HG02884 (cell line): ENCODE measurements around the gene TNN.

ENCODE experiments used
- ATAC-seq: cut with Tn5 transposase; IDR thresholded peaks from one replicate; pipeline ENCODE4 v1.9.1; 2021; ENCODE audit warnings: mild to moderate bottlenecking, moderate library complexity; ENCODE audit not compliant: unreplicated experiment

TNN gene

GRCh38 chr1:175145899-175146528 lies 78.4 kb downstream of the TNN start:
- ATAC-seq: no peak

- peak; percentile 37 for ATAC-seq
Measured at GRCh38 chr1:175146529-175147213, 79.0 kb downstream of the TNN start.

DNA sequence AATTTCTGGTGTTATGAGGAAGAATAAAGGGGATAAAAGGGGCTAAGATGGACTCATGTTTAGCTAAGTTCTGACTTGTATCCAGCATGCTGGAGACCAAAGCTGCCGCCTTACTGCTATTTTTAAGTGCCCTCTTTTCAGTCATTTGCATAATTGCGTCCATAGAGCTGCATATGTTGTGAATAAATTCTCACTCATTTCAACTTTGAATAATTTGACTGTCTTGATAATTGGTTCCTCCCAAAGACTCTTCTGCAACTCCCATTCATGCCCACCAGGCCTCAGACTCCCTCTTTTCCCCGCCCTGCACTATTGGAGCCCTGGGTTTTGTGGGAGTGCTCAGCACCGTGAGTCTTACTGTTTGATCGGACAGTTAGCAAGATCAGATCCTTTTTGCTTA lies 79.9 kb downstream of the TNN start:
- ATAC-seq: no peak

DNA sequence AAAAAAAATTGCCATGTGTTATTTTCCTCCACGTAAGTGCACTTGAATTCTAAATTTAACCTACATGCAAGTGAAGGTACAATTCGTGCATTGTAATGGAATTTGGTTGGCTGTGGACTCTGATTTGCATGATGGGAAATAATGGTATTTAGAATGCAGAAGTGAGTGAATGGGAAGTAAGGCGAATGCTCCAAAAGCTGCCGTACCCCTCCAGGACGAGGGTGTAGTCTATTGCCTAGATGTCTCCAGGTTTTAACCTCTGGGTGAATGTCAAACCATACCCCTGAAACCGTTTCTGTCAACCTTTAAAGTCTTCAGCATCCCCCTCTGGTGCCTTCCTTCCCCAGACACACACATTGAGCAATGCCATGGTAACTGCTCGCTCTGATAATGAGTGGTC lies 80.4 kb downstream of the TNN start:
- no peak for ATAC-seq

DNA sequence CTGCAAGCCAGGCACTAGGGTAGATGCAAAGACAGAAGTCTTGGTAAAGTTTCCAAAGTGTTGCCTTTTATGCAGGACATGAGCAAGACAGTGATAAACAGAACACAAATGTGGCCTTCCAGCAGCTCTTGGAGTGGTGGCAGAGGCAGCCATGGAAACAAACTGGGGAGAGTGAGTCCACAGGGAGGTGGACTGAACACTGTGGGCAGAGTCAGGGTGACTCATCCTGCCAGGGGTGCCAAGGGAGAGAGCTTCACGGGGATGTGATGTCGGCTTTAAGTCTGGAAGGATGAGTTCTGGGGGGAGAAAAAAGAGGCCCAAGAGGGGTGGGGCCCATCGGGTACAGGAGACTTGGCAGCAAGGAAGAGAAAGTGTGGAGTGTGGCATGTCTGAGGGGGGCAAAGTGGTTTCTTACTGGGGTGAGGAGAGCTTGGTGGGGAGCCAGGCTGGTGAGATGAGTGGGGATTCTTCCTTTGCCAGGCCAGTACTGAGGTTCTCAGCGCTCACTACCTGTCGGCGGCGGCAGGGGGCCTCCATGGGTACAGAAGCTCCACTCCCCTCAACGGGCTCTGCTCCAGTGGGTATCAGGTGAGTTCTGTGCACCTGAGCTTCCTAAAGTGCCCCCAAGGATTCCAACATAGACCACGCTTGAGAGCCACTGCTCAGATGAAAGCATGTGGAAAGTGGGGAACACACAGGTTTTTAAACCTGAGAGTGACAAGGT lies 83.1 kb downstream of the TNN start:
- ATAC-seq: no peak

DNA sequence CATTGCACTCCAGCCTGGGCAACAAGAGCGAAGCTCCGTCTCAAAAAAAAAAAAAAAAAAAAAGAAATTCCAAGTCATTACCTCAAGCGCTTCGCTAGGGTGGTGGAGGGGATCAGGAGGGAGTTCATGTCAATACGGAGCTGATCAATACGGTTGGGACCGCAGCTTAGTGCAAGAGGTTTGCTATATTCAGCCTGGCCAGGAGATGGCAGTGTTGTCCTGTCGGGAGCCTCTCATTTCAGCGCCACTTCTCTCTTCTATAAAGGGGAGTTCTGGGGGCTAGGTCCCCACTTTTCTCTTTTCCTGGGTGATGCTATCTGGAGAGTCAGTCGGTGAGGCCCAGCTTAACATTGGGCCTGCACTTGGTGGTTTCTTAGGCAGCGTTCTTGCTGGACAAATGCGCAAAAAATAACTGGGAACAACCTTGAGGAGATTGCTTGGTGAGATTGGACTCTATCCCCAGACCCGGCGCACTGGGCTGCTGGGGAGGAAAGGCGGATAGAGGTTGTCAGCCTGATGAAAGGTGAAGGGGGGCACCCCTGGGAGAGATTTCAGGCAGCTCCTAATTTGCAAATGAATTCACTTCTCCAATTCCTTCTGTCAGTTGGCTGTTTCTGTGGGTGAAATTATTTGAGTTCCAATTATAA lies 84.5 kb downstream of the TNN start:
- ATAC-seq: no peak

- ATAC-seq: peak; percentile 47
Measured at GRCh38 chr1:175154629-175155472, 87.2 kb downstream of the TNN start.

GRCh38 chr1:175155473-175155856 lies 87.8 kb downstream of the TNN start:
- no peak for ATAC-seq

DNA sequence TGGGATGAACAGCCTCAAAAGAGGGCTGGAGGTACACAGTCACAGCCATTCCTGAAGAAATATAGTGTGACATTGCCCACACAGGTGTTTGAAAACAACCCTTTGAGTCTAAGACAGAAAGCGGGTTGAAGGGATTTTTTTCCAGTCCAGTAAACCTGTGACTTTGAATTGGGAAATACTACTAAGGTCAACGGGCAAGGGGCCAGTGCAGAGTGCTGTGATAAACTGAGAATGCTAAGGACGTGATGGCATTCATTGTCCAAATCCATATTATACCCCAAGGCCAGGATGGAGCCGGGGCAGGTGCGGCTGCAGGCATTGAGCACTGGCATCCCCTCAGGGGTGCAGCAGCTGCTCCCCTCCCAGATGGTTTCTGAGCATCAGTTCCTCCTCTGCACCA lies 88.3 kb downstream of the TNN start:
- ATAC-seq: no peak

- no peak for ATAC-seq
Measured at GRCh38 chr1:175157200-175157599, 89.6 kb downstream of the TNN start.

DNA sequence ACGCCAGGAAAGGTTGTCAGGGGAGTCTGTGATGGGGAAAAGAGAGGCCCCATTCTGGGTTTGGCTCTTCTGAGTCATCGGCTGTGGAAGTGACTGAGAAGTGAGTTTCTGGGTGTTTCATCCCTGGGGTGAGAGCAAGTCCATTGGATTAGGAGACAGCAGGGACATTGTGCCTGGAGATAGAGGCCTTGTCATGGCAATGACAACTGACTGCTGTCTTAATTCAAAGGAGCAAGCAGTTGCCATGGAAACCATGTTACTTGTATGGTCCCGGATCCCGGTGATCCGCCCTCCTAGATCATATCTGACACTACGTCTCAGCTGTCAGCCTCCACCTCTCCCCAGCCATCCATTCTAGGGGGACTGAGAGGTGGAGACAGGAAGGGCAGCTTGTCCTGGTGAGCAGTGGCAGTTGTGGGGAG lies 90.5 kb downstream of the TNN start:
- ATAC-seq: no peak

- no peak for ATAC-seq
Measured at GRCh38 chr1:175162955-175163354, 95.3 kb downstream of the TNN start.

GRCh38 chr1:175163702-175164101 lies 96.1 kb downstream of the TNN start:
- no peak for ATAC-seq

- no peak for ATAC-seq
Measured at GRCh38 chr1:175164751-175165150, 97.1 kb downstream of the TNN start.

DNA sequence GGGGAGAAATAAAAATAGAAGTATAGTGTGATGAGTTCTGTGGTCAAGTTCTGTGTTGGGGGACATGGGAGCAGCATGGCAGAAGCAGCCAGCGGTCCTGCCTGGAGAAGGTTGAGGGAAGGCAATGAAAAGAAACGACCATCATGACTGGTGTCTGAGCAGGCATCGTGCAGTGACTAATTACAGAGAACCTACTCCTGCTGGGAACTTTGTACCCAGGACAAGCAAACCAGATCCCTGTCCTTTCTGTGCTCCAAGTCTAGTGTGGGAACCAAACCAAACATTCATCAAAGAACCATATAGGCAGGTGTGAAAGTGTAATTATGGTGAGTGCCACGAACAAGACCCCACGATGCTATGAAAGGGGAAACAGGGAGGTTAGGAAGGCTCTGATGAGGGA lies 99.1 kb downstream of the TNN start:
- ATAC-seq: no peak

- ATAC-seq: no peak
Measured at GRCh38 chr1:175167861-175168260, 100.2 kb downstream of the TNN start.

- ATAC-seq: no peak
Measured at GRCh38 chr1:175168782-175169181, 101.1 kb downstream of the TNN start.

DNA sequence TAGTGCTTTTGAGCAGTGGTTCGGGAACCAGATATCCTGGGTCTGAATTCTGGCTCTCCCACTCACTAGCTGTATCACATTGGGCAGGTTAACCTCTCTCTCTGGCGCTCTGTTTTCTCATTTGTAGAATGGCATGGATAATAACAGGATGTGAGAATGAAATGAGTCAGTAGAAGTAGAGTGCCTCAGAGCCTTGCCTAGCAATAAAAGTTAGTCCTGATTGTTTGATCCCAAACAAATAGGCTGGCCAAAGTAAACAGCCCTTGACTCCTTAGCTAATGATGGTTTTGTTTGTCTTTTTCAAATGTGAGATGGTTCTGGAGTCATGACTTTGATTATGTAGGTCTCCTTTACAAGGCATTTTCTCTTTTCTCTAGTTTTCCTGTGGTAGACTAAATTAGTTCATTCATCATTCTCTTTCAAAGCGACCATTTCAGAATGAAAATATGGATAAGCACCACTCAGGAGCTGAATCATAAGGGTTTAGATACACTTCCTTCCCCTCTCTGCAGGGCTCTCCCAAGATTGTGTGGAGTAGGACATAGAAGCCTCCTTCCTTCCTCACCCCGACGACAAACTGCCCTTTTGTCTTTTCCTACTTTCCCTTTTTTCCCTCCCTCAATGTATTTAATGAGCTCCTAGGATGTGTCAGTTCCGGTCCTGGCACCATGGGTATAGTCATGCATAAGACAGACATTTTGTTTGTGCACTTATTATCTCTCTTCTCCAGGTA lies 101.8 kb downstream of the TNN start:
- ATAC-seq: no peak

DNA sequence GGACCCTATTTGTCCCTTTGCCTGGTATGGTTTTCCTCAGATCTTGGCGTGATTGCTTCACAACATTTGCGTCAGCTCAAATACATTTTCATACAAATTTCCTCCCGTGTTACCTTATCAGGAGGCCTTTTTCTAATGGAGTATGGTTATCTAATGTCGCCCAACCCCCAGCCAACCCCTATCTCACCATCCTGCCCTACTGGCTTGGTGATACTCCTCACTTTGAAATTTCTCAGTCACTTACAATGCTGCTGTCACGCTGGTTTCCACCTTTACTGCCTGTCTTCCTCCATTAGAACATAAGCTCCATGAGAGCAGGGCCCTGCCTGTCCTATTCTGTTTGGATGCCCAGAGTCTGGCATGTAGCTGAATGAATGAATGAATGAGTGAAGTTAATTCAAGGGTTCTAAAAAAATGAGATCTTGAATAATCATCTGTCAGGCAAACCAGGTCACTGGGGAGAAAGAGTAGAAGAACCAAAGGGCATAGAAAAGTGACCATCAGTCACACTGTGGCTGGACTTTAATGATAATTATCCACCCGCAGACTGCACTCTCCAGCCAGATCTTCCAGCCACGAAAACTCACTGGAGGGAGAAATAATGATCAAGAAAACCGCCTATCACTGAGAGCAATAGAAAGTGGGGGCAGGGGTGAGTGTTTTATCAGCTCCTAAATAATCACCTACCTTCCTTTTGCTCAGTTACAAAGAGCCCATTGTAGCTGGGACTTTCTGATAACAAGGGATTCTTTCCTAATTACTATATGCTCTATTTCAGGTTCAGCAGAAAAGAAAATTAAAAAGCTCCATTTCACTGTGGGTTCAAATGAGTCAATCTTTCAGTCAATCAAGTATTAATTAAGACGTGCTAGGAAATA lies 103.6 kb downstream of the TNN start:
- ATAC-seq: no peak
